CD4-positive, alpha-beta T cell treated with Interleukin-15 for 4 hours (primary cell): Measurements from ENCODE around the gene TUBGCP6.

Experiments
- DNase-seq: peaks from one replicate; pipeline ENCODE4 v3.0.0-alpha.2; 2020; ENCODE audit warnings: low spot score

The TUBGCP6 gene

GRCh38 chr22:50180727-50181521 lies 63.9 kb downstream of the TUBGCP6 start:
- no peak for DNase-seq

GRCh38 chr22:50179937-50180726 lies 64.7 kb downstream of the TUBGCP6 start:
- DNase-seq: no peak

DNA sequence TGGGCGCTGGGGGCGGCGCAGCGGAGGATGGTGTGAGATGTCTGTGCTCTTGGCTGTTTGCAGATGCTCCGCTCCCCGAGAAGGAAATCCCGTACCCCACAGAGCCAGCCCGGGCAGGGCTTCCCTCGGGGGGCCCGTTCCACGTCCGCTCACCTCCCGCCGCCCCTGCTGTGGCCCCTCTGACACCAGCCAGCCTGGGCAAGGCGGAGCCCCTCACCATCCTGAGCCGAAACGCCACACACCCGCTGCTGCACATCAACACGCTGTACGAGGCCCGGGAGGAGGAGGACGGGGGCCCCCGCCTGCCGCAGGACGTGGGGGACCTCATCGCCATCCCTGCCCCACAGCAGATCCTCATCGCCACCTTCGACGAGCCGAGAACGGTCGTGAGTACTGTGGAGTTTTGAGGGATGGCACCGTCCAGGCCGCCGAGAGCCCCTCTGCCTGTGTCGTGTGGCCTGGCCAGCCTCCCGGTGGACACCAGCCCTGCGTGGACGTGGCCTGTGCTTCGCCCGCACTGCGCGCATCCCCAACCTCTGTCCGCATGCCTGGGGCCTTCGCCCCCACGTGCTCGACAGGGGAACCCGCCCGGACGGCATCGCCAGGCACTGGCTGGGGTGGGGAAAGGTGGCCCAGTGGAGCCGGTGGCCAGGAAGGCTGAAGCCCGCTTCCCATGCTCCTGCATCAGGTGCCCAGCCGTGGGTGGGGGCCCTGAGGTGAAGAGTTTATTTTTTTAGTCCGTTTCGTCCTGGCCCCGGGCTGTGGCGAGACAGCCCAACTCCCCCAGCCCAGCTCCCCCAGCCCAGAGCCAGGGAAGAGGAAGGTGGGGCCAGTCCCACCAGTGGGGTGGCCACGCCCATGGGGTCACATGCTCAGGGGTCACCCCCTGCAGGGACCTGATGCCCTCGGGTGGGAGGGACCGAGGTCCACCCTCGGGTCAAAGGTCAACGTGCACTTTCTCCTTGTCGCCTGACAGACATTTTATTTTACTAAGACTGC lies 65.7 kb downstream of the TUBGCP6 start:
- no peak for DNase-seq

GRCh38 chr22:50178471-50178864 lies 66.4 kb downstream of the TUBGCP6 start:
- no peak for DNase-seq

DNA sequence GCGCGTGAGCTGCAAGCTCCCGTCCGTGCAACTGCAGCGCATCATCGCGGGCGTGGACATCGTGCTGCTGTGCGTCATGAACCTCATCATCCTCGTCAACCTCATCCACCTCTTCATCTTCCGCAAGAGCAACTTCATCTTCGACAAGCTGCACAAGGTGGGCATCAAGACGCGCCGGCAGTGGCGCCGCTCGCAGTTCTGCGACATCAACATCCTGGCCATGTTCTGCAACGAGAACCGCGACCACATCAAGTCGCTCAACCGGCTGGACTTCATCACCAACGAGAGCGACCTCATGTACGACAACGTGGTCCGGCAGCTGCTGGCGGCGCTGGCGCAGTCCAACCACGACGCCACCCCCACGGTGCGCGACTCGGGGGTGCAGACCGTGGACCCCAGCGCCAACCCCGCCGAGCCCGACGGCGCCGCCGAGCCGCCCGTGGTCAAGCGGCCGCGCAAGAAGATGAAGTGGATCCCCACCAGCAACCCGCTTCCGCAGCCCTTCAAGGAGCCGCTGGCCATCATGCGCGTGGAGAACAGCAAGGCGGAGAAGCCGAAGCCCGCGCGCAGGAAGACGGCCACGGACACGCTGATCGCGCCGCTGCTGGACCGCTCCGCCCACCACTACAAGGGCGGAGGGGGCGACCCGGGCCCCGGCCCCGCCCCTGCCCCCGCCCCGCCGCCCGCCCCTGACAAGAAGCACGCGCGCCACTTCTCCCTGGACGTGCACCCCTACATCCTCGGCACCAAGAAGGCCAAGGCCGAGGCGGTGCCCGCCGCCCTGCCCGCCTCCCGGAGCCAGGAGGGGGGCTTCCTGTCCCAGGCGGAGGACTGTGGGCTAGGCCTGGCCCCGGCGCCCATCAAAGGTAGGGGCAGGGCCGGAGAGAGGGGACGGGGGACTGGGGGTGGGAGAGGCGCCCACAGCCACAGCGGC lies 67.0 kb downstream of the TUBGCP6 start:
- no peak for DNase-seq

DNA sequence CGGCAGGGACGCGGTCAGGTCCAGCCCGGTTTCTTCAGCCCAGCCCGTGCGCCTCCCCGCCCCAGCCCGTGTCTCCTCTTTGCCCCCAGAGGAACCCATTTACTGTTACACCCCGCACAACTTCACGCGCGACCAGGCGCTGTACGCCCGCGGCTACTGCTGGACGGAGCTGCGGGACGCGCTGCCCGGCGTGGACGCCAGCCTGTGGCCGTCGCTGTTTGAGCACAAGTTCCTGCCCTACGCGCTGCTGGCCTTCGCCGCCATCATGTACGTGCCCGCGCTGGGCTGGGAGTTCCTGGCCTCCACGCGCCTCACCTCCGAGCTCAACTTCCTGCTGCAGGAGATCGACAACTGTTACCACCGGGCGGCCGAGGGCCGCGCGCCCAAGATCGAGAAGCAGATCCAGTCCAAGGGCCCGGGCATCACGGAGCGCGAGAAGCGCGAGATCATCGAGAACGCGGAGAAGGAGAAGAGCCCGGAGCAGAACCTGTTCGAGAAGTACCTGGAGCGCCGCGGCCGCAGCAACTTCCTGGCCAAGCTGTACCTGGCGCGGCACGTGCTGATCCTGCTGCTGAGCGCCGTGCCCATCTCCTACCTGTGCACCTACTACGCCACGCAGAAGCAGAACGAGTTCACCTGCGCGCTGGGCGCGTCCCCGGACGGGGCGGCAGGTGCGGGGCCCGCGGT lies 67.8 kb downstream of the TUBGCP6 start:
- DNase-seq: no peak

DNA sequence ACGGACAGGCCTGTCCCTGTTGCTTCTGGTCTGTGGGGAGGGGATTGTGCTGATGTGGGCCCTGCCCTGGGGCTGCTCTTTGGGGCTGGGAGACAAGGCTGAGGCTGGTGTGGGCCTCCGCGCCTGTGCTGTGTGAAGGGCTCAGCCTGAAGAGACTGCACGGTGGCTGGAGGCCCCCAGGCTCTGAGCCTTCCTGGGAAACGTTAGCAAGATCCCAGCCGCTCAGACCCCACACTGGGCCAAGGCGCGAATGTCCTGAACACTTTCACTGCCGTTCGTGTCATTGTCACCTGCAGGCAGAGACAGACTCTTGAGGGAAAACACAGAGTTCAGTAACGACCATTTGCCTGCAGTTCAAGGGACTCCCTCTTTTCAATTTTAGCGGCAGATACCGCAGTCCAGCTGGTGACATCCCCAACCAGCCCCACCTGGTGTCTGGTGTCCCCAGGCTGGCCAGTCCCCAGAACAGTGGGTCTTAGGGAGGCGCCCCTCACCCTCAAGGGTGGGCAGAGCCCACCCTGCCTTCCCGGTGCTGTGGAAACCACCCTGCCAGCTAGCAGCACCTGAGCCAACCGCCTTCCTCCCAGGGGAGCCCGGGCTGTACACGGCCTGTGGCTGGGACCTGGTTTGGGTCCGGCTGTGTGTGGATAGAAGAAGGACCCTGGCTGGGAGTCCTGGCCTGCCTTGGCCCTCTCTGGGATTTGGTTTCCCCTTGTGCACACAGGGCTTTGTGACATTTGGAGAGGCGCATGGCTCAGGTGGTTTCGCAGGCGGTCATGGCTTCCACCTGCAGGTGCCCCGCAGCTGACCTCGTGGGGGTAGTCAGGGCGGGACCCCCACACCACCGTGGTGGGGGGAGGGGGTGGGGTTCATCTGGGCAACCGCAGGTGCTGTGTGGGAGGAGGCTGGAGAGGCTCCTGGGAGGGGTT lies 68.6 kb downstream of the TUBGCP6 start:
- DNase-seq: no peak

- DNase-seq: no peak
These were observed 69.7 kb downstream of the TUBGCP6 start for GRCh38 chr22:50175191-50175461.

DNA sequence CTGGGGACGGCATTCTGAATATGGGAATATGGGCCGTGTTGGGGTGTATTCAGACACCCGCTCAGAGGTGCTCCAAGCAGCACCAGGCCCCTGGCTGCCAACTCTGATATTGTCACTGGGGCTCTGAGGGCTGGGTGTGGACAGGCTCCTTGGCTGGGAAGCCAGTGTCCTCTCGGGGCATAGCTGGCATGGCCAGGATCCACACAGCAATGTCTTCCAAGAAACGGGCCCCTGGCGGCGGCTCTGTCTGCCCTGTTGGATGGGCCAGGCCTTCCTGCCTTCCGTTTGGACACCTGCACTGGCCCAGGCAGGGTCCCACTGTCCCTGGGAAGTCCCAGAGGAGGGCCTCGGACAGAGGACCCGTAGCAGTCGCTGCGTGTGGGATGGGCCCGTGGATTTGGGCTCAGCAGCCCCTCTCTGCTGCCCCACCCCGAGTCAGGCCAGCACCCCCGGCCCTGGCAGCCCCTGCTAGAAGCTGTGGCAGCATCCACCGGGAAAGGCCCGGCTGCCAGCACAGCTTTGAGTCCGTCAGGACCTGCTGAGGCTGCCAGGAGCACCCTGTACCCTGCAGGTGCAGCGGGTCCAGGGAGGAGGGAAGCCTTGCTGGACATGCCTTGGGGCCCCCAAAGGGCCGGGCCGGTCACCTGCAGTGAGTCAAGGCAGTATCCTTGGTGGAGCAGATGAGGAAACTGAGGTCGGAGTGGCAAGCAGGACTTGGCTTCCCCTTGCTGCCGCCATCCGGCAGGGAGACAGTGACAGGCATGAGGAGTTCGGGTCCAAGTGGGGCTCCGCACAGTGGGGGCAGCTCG lies 70.2 kb downstream of the TUBGCP6 start:
- no peak for DNase-seq

- DNase-seq: no peak
These were observed 70.9 kb downstream of the TUBGCP6 start for GRCh38 chr22:50173983-50174355.

- DNase-seq: no peak
These were observed 71.4 kb downstream of the TUBGCP6 start for GRCh38 chr22:50173311-50173982.

DNA sequence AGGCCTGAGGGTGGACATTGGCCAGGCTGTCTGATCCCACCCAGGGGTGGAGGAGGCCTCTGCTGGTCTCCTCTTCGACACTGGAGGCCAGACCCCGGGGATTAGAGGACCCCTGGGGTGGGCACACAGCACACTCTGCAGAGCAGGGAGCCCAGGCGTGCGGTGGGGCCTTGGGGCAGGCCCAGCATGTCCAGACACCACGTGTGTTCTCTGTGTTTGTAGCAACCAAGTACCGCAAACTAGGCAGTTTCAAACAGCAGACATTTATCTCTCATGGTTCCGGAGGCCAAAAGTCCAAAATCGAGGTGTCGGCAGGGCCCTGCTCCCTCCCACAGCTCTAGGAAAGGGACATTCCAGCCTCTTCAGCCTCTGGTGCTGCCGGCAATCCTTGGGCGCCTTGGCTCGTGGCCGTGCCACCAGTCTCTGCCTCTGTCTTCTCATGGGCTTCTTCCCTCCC lies 72.8 kb downstream of the TUBGCP6 start:
- no peak for DNase-seq

DNA sequence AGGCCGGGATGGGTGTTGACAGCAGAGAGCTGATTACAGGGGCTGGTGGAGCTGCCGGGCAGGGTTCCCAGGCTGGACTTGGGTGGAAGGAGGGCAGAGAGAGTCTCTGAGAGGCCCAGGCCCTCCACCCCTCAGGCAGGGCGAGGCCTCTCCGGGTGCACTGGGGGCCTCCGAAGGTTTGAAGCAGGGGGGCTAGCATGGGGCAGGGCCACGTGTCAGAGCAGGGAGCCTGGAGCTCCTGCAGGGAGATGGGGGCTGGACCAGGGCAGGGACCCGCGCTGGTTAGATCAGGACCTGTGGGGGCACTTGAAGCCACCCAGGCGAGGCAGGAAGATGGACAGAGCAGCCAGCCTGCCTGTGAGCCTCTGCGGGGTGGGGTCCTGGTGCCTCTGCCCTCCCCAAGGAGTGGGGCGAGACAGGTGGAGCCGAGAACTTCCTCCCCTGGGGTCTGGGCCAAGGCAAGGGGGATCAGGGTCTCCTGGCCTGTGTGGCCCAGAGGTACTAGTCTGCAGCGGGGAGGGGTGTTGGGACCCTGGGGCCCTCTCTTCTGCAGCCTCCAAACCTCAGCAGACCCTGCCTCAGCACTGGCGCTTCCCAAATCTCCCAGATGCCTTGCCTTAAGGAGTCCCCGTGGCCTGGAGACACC lies 73.4 kb downstream of the TUBGCP6 start:
- no peak for DNase-seq

- DNase-seq: no peak
These were observed 74.1 kb downstream of the TUBGCP6 start, which contains the start of gene PANX2 for GRCh38 chr22:50170453-50171318. TSS of gene PANX2 (plus strand) at chr22:50170731. CDS start at chr22:50170731, 0 bp downstream.

GRCh38 chr22:50169774-50170341 lies 75.0 kb downstream of the TUBGCP6 start:
- DNase-seq: peak; percentile 23

- DNase-seq: no peak
These were observed 75.6 kb downstream of the TUBGCP6 start for GRCh38 chr22:50169181-50169759.
